Measurements from ENCODE around the gene TTC23L.

GRCh38 chr5:34914671-34915138 lies 75.7 kb downstream of the TTC23L start:
- TF ChIP-seq CTCF (IDR thresholded peaks at IDR 0.05) (no peak), POLR2A (IDR thresholded peaks at IDR 0.05) (no peak), POLR2AphosphoS5 (IDR thresholded peaks at IDR 0.05) (no peak)

All from suprapubic skin (tissue), 4 donors.